Spleen (tissue), 11 donors: ENCODE measurements around the gene NCS1. TPM values are rescaled to one million over a fixed set of nuclear protein-coding genes. Genes with fewer than 3 reads are reported as not detected.

Source experiments
- DNase-seq: peaks from one replicate; pipeline ENCODE4 v3.0.0-alpha.2; 2020
- H3K27ac ChIP-seq, 8 donors: fragments of 200-600 bp; sonication (generic) in 7 of 8; 1 replicate in 4 of 8; 2 replicates in 4 of 8; pipeline versions ENCODE4 v1.5.0 to v1.8.0; 2016 to 2021; ENCODE audit warnings: inconsistent platforms in 4 of 8, mild to moderate bottlenecking in 4 of 8, moderate library complexity in 1 of 8
- H3K27me3 ChIP-seq, 7 donors: fragments of 200-600 bp; sonication (generic) in 6 of 7; replicated peaks in 1 of 7; 1 replicate in 4 of 7; 2 replicates in 3 of 7; pipeline versions ENCODE4 v1.5.0 to v1.8.0; 2016 to 2021; ENCODE audit warnings: inconsistent platforms in 3 of 7, mild to moderate bottlenecking in 1 of 7
- H3K36me3 ChIP-seq, 6 donors: fragments of 200-600 bp; sonication (generic) in 5 of 6; 1 replicate in 4 of 6; 2 replicates in 2 of 6; pipeline versions ENCODE4 v1.5.0 to v1.8.0; 2016 to 2021; ENCODE audit warnings: inconsistent platforms in 2 of 6
- H3K4me1 ChIP-seq, 6 donors: fragments of 200-600 bp; sonication (generic) in 5 of 6; 1 replicate in 3 of 6; 2 replicates in 3 of 6; pipeline versions ENCODE4 v1.5.0 to v1.8.0; 2016 to 2021; ENCODE audit warnings: inconsistent platforms in 3 of 6
- H3K4me3 ChIP-seq, 8 donors: fragments of 200-600 bp; sonication (generic) in 7 of 8; 1 replicate in 4 of 8; 2 replicates in 4 of 8; pipeline versions ENCODE4 v1.5.0 to v1.8.0; 2016 to 2021; ENCODE audit warnings: inconsistent platforms in 4 of 8, mild to moderate bottlenecking in 4 of 8, moderate library complexity in 2 of 8
- H3K9me3 ChIP-seq, 8 donors: fragments of 200-600 bp; sonication (generic) in 7 of 8; 1 replicate in 4 of 8; 2 replicates in 4 of 8; pipeline versions ENCODE4 v1.5.0 to v1.8.0; 2016 to 2021; ENCODE audit warnings: inconsistent platforms in 4 of 8
- POLR2A ChIP-seq, 3 donors: fragments of 450-650 bp; IDR thresholded peaks; one replicate each; pipeline ENCODE4 v1.5.1; 2017; ENCODE audit warnings: antibody characterized with exemption in 3 of 3, mild to moderate bottlenecking in 1 of 3
- POLR2AphosphoS5 ChIP-seq, 3 donors: sonication (generic); formaldehyde crosslinking; IDR thresholded peaks; one replicate each; pipeline ENCODE4 v1.5.1; 2017; ENCODE audit warnings: antibody characterized with exemption in 3 of 3
- WGBS, 5 donors: extraction: QIAGEN DNeasy Blood & Tissue Kit in 3 of 5; methylation state at CpG; one replicate each; pipeline versions ENCODE4 v1.1.5 to v1.1.7; 2013 to 2018; 5-methylcytosine and 5-hydroxymethylcytosine counted together
- intact Hi-C: fragments of 100-400 bp; cut with DNase I; formaldehyde crosslinking; loops from one replicate; pipeline ENCODE4 v1.15.0; 2023; ENCODE audit warnings: low total_unique reads
- polyA plus RNA-seq, 3 donors: library from polyadenylated mRNA; stranded (reverse); fragments of 200-250 nt; gene quantifications; one replicate each; pipeline ENCODE4 v1.2.1, GENCODE V29; 2013
- total RNA-seq, 7 donors: library from RNA; depleted of rRNA in 3 of 7; stranded (reverse); fragments of >200 nt in 3 of 7; fragmentation: NEBNext Ultra II Directional in 4 of 7; extraction: Animal tissue kit (Norgen Biotek cat#: 25700) in 4 of 7; gene quantifications; one replicate each; pipeline versions ENCODE4 v1.1.0 to v1.2.1, GENCODE V29; 2016 to 2021
- TF ChIP-seq, protein P1 (sequence below), 11 experiments: fragments of 200-600 bp in 7 of 11; fragments of 450-650 bp in 4 of 11; sonication (generic) in 4 of 11; IDR thresholded peaks in 8 of 11; conservative IDR thresholded peaks in 3 of 11; 1 replicate in 7 of 11; 2 replicates in 4 of 11; pipeline versions ENCODE4 v1.4.0 to v1.8.0; 2016 to 2021; ENCODE audit warnings: antibody characterized with exemption in 11 of 11, inconsistent platforms in 4 of 11, mild to moderate bottlenecking in 1 of 11
- donor health status: healthy with polysubstance abuse.
- donor health status: DM: no; HTN: no; CAD: no; lungs with moderate emphysema.
- donor health status: DM: no; HTN: no; CAD: no.
- donor health status: Bipolar disorder and iron deficiency.
- donor health status: healthy.
- donor health status: DM: no; HTN: no; CAD: no.
- donor health status: DM: yes; HTN: yes; CAD: no.

Gene NCS1
- total and polyA plus RNA-seq, 10 donors, result 0.46 to 2.5 (median 1.3) TPM

DNA sequence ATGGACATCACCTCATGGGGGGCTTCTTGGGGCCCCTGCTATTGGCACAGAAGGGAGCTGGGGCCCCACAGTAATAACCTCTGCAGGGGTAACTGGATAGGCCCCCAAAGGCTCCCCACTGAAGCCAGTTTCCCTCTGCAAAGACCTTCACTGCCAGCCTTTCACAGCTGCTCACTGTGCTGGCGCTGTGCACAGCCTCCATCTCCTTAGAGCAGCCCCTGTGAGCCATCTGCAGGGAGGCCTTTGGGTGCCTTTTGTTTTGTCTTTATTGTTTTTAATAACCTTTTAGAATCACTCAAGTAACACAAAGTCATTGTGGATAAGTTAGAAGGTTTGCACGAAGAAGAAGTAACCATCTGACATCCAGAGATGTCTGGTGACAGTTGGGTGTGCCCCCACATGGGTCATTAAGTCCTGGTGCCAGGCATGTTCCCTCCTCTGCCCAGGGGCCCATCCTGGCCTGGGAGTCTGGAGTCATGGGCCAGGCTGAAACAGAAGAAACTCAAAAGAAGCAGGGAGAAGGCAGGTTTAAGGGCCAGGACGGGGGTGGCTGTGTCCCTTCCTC lies 42.7 kb downstream of the NCS1 start:
- DNase-seq, result no peak
- peaks cover 0 to 20% (median 0%) of the 10 kb centered on the region in 7 donors for H3K27me3 ChIP-seq
- H3K4me3 ChIP-seq, result no peak overlapping the region
- no peak overlapping the region for H3K27ac ChIP-seq
- H3K4me1 ChIP-seq, result no peaks in the 10 kb centered on the region
- TF ChIP-seq, protein P1, sequence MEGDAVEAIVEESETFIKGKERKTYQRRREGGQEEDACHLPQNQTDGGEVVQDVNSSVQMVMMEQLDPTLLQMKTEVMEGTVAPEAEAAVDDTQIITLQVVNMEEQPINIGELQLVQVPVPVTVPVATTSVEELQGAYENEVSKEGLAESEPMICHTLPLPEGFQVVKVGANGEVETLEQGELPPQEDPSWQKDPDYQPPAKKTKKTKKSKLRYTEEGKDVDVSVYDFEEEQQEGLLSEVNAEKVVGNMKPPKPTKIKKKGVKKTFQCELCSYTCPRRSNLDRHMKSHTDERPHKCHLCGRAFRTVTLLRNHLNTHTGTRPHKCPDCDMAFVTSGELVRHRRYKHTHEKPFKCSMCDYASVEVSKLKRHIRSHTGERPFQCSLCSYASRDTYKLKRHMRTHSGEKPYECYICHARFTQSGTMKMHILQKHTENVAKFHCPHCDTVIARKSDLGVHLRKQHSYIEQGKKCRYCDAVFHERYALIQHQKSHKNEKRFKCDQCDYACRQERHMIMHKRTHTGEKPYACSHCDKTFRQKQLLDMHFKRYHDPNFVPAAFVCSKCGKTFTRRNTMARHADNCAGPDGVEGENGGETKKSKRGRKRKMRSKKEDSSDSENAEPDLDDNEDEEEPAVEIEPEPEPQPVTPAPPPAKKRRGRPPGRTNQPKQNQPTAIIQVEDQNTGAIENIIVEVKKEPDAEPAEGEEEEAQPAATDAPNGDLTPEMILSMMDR (IDR thresholded peaks at IDR 0.05 in 8 of 11, conservative IDR thresholded peaks at IDR 0.05 in 3 of 11), result no peak
- TF ChIP-seq POLR2AphosphoS5 (IDR thresholded peaks at IDR 0.05) (no peak), POLR2A (IDR thresholded peaks at IDR 0.05) (no peak)
- intact Hi-C loops, result no loop called here
- no peaks in the 10 kb centered on the region for H3K9me3 ChIP-seq
- no peaks in the 10 kb centered on the region for H3K36me3 ChIP-seq
- 72 to 93% (median 78%) methylated on average over 3 of the region's 3 CpGs for WGBS, 5 donors

DNA sequence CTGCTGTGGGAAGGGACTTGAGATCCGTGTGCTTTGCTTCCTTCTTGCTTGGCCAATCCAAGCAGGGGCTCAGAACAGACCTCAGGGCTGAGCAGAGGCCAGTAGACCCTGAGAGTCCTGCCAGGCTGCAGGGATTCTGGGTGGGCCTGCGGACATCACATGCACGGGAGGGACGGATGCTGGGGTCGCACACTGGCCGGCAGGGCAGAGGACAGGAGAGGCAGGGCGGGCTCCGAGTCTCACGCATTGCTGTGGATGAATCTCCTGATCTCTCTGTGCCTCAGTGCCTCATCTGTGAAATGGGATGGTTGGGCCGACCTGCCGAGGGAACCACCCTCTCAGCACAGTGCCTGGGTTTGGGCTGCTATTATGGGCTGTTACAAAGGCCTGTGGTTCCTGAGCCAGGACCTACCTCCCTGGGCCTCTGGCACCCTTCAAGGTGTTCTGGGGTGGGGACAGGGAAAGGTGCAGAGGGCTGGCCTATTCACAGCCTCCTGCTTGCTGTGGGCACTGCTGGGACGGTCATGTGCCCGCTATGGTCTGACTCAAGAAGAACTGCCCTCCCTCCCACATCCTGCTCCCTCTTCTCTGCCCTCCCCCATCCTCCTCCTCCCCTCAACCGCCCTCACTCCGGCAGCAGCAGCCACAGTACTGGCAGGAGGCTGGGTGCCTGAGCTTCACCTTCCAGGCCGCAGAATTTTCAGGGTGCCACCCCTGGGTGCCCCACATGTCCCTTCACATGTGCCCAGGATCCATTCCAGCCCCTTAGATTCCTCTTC lies 43.3 kb downstream of the NCS1 start:
- Histone ChIP-seq H3K27me3 (peaks cover 0 to 20% (median 0%) of the 10 kb centered on the region in 7 donors), H3K4me1 (no peaks in the 10 kb centered on the region), H3K9me3 (no peaks in the 10 kb centered on the region), H3K27ac (no peak overlapping the region), H3K4me3 (no peak overlapping the region), H3K36me3 (no peaks in the 10 kb centered on the region)
- TF ChIP-seq, protein P1 (IDR thresholded peaks at IDR 0.05 in 8 of 11, conservative IDR thresholded peaks at IDR 0.05 in 3 of 11), result no peak
- no peak for TF ChIP-seq POLR2A (IDR thresholded peaks at IDR 0.05)
- TF ChIP-seq POLR2AphosphoS5 (IDR thresholded peaks at IDR 0.05), result no peak
- 70 to 79% (median 75%) methylated on average over 15 to 16 of the region's 16 CpGs for WGBS, 5 donors
- intact Hi-C loops, result no loop called here
- no peak for DNase-seq

DNA sequence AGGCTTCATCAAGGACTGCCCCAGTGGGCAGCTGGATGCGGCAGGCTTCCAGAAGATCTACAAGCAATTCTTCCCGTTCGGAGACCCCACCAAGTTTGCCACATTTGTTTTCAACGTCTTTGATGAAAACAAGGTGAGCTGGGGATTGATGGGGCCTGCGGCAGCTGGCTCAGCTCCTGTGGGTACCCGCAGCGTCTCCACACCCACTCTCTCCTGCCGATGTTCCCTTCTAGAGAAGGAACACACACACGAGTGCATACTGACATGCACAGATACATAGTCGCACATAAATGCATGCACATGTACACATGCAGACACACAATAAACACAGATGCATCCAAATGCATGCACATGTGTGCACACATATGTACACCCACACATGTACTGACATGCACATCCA lies 45.6 kb downstream of the NCS1 start:
- Histone ChIP-seq H3K27me3 (peaks cover 0 to 7% (median 0%) of the 10 kb centered on the region in 7 donors), H3K27ac (no peak overlapping the region), H3K4me1 (no peaks in the 10 kb centered on the region), H3K36me3 (no peaks in the 10 kb centered on the region), H3K9me3 (no peaks in the 10 kb centered on the region), H3K4me3 (no peak overlapping the region)
- DNase-seq, result no peak
- 85 to 97% (median 92%) methylated on average over 9 to 10 of the region's 10 CpGs for WGBS, 5 donors
- intact Hi-C loops, result no loop called here
- TF ChIP-seq POLR2AphosphoS5 (IDR thresholded peaks at IDR 0.05) (no peak), POLR2A (IDR thresholded peaks at IDR 0.05) (no peak)
- TF ChIP-seq, protein P1 (IDR thresholded peaks at IDR 0.05 in 8 of 11, conservative IDR thresholded peaks at IDR 0.05 in 3 of 11), result no peak

DNA sequence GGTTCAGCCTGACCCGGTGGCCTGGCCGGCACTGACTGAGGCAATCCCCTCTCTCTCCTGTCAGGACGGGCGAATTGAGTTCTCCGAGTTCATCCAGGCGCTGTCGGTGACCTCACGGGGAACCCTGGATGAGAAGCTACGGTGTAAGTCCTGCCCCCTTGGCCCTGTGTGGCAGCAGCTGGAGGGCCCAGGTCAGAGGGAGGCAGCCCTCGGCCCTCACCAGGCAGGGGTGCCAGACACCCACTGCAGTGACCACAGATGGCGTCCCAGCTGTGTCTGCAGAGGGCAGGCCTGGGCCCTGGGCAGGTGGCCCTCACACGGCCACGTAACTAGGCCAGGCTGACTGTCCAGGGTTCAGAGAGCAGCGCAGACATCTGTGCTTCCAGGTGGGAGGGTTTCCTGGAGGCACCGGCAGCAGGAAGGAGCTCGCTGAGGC lies 47.5 kb downstream of the NCS1 start:
- 73 to 91% (median 81%) methylated on average over 4 to 16 of the region's 16 CpGs for WGBS, 5 donors

More for the DNA sequence above, 47.5 kb downstream of the NCS1 start:
- TF ChIP-seq POLR2A (IDR thresholded peaks at IDR 0.05) (no peak), POLR2AphosphoS5 (IDR thresholded peaks at IDR 0.05) (no peak)
- TF ChIP-seq, protein P1 (IDR thresholded peaks at IDR 0.05 in 8 of 11, conservative IDR thresholded peaks at IDR 0.05 in 3 of 11), result no peak
- H3K9me3 ChIP-seq, result no peaks in the 10 kb centered on the region
- DNase-seq, result no peak
- H3K36me3 ChIP-seq, result no peaks in the 10 kb centered on the region
- H3K4me3 ChIP-seq, result no peak overlapping the region
- intact Hi-C loops, result no loop called here
- no peaks in the 10 kb centered on the region for H3K4me1 ChIP-seq
- peaks cover 0 to 4% (median 0%) of the 10 kb centered on the region in 7 donors for H3K27me3 ChIP-seq
- H3K27ac ChIP-seq, result no peak overlapping the region
